HFF-Myc (cell line): ENCODE measurements around the gene NEK1.

ENCODE experiments used
- DNase-seq: peaks from one replicate; pipeline ENCODE4 v3.0.0-alpha.2; 2011; ENCODE audit warnings: low read depth; ENCODE audit errors: extremely low read depth
- H3K4me3 ChIP-seq: replicated peaks from 2 replicates; pipeline ENCODE4 v1.5.1; 2011; ENCODE audit warnings: low read depth, mild to moderate bottlenecking, control low read depth, low read length
- CTCF ChIP-seq: IDR thresholded peaks from 2 replicates; pipeline ENCODE4 v1.5.1; 2012; ENCODE audit warnings: mild to moderate bottlenecking, low read depth, low read length, control low read depth; ENCODE audit errors: missing control alignments

NEK1 gene

GRCh38 chr4:169644802-169645201 lies 32.4 kb upstream of the NEK1 start:
- no peak for TF ChIP-seq CTCF
- no peak for DNase-seq
- H3K4me3 ChIP-seq: no peak overlapping the region

- H3K4me3 ChIP-seq: no peak overlapping the region
- no peak for DNase-seq
- no peak for TF ChIP-seq CTCF
Observed at GRCh38 chr4:169640261-169640870, 28.0 kb upstream of the NEK1 start.

- no peak for TF ChIP-seq CTCF
- DNase-seq: no peak
- no peak overlapping the region for H3K4me3 ChIP-seq
Observed at GRCh38 chr4:169634975-169635374, 22.6 kb upstream of the NEK1 start.

- TF ChIP-seq CTCF: no peak
- H3K4me3 ChIP-seq: no peak overlapping the region
- no peak for DNase-seq
Observed at GRCh38 chr4:169632896-169633295, 20.5 kb upstream of the NEK1 start.

- no peak for TF ChIP-seq CTCF
- no peak for DNase-seq
- H3K4me3 ChIP-seq: no peak overlapping the region
Observed at GRCh38 chr4:169630069-169630468, 17.7 kb upstream of the NEK1 start.

GRCh38 chr4:169628579-169628978 lies 16.2 kb upstream of the NEK1 start:
- no peak for TF ChIP-seq CTCF
- no peak for DNase-seq
- H3K4me3 ChIP-seq: no peak overlapping the region

GRCh38 chr4:169627307-169627706 lies 14.9 kb upstream of the NEK1 start:
- DNase-seq: no peak
- no peak for TF ChIP-seq CTCF
- H3K4me3 ChIP-seq: no peak overlapping the region
